HG03457 (cell line): ENCODE results near the gene MDGA2.

Source experiments
- ATAC-seq: cut with Tn5 transposase; IDR thresholded peaks from one replicate; pipeline ENCODE4 v1.9.1; 2021; ENCODE audit warnings: moderate number of reproducible peaks; ENCODE audit not compliant: unreplicated experiment

Gene MDGA2

DNA sequence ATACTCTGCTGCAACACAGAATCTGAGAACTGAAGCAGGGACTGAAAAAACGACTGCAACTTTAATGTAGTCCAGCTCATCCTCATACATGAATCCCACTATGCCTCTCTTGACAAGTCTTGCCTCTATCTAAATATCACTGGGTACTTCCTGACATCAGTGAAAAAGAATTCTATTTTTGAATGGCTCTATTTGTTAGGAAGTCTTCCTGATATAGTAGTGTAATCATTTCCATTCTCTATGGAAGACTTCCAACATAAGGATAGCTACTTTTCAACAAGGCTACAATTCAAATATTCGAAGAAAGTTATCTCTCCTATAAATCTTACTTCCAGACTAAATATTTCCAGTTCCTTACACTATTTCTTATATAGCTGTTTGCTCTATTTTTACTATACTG, 167.5 kb downstream of the MDGA2 start:
- ATAC-seq: no peak

- ATAC-seq: no peak
These were observed 175.0 kb downstream of the MDGA2 start for GRCh38 chr14:47500369-47500768.

- ATAC-seq: no peak
These were observed 184.6 kb downstream of the MDGA2 start for GRCh38 chr14:47490766-47491165.

GRCh38 chr14:47490353-47490752, 185.1 kb downstream of the MDGA2 start:
- ATAC-seq: no peak

GRCh38 chr14:47485421-47485820, 190.0 kb downstream of the MDGA2 start:
- no peak for ATAC-seq

DNA sequence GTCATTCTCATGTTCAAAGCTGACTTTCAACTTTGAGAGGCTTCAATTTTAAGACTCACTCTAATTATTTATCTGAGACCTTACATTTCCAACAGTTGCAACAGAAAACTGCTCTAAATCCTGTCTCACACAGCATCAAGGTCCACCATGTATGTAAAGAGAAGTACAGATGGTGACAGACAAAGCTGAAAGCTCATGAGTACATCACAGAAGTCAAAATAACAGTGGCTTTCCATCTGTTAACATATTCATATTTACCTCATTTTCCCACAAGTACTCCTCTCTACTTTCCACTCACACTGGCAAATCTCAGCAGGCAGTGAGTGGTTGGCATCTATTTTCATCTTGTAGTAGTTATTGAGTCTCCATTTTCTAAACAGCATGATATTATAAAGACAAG, 192.0 kb downstream of the MDGA2 start:
- ATAC-seq: no peak

DNA sequence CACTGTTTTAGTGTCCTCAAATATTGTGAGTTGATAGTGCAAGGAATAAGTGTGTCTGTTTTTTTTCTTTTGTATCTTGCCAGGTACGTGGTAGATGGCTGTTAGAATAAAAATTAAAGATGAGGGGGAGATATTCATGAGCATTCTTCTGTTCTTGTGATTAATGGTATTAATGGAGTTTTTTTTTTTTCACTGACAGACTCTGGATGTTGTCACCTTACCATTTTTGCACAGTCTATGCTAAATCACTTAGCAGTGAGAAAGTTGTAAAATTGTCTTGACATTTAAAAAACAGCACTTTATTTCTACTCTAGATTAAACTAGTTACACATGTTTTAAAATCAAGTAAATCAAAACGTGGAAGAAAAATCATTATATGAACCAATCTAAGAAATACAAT, 204.3 kb downstream of the MDGA2 start:
- ATAC-seq: no peak

GRCh38 chr14:47466916-47467315, 208.5 kb downstream of the MDGA2 start:
- no peak for ATAC-seq

GRCh38 chr14:47454025-47454424, 221.4 kb downstream of the MDGA2 start:
- ATAC-seq: no peak

GRCh38 chr14:47447076-47447475, 228.3 kb downstream of the MDGA2 start:
- ATAC-seq: no peak

GRCh38 chr14:47442211-47442610, 233.2 kb downstream of the MDGA2 start:
- ATAC-seq: no peak

DNA sequence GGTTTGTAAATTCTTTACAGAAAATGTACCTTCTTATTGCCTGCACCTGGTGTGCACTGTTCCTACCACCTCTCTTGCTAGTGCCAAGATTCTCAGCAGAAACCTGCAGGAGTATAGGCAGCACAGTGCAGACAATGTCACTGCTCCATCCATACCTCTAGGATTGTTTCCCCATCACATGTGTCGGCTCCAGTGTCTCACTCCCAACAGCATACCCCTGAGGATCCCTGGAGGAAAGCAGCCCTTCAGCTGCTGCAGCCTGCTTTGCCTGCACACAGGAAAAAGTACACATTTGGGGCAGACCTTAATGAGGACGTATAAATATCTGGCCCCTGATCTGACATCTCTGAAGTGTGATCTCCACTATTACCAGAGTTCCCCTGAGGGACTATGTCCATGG, 235.5 kb downstream of the MDGA2 start:
- no peak for ATAC-seq

DNA sequence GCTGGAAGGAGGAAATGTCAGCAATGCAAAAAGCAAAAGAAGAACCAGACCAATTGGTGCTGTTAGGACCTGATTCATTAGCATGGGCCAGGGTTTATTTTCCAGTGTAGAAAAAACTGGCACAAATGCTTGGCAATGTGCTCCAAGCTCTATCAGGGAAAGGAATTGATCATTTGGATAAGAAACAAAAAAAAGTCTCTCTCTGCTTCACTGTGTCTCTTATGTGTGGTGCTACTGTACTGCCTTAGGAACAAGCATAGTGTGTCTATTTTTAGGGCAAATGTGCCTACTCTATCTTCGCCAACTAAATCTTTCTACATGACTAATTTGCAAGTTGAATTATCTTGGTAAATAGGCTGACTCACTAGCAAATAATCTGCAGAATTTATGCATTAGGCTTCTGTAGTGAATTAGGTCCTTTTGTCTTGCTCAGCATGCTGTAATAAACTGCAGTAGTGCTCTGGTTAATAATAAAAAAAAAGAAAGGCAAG, 236.7 kb downstream of the MDGA2 start:
- no peak for ATAC-seq

DNA sequence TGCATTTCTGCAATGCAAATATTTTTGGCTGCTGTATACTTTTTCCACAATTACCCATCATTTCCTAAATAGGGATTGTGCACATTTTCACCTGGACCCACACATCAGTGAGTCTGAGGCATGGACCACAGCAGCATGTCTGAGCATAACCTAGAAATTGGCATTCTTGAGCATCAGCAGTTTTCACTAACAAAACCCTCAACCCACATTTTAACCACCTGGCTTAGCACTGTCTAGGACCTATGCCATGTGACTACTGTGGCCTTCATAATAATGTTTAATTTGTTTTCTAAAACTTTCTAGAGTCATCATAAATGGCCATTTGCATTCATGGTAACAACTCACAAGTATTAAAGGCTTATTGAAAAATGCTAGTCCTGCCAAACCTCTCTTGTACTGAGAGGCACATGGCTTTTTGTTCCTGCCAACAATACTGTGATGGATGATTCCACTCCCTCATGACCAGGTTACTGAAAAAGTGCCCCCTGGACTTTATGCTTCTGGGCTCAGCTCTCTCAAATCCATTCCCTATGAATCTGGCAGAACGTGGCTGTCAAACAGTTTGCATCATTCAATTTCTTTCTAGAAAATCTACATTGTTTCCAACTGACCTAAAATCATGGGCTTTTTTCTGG, 240.0 kb downstream of the MDGA2 start:
- no peak for ATAC-seq

- ATAC-seq: no peak
These were observed 247.8 kb downstream of the MDGA2 start for GRCh38 chr14:47427629-47428028.

DNA sequence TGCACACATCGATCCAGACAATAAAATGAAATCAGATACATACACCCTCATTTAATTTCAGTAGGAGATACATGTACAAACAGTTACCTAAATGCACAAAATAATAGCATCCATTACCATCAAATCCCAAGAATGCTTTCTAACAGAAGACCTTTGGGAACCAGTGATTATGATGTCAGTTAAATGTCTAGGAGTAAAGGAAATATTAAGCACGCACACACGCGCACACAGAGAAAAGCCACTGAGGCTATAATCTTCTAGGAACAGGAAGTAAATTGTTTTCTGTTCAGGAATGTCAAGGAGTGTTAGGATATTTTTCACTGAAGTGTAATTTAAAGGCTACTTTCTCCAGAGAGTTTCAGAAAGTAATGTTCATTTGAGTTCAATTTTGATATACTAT, 250.1 kb downstream of the MDGA2 start:
- ATAC-seq: no peak

GRCh38 chr14:47422191-47422590, 253.2 kb downstream of the MDGA2 start:
- ATAC-seq: no peak

DNA sequence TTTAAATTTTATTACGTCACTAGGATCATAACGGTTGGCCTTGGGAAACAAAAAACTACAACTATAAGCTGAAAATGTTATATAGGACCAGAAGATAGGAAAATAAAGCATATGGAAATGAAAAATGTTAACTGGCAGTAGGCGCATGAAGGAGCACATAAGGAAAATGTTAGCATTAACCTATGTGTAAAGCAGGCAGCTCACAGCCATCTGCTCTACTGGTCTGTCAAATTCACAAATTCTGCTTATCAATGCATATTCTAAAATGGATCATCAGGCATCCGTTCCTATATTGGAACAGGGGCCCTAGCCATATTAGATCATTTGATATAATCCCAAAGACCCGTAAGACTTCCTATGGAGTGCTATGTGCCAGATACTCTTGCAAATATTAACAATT, 263.9 kb downstream of the MDGA2 start:
- ATAC-seq: no peak

DNA sequence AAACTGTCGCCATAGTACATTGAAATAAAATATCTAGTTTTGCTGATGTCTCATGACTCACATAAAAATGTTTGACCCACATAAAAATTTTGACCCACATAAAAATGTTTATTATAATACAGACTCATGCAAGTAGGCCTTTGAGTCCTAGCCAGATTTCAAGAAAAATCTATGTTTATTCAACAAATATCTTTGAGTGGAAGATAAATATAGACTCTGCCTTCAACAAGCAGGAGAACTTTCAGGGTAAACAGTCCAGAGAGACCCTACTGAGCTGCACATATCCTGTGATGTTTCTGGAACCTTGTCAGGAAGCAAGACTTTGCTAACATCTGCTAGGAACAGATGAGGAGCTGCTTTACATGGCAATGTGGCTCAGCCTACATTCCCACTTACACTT, 283.1 kb downstream of the MDGA2 start:
- no peak for ATAC-seq

- no peak for ATAC-seq
These were observed 284.4 kb downstream of the MDGA2 start for GRCh38 chr14:47390831-47391504.

GRCh38 chr14:47389535-47389934, 285.9 kb downstream of the MDGA2 start:
- ATAC-seq: no peak

- ATAC-seq: no peak
These were observed 309.4 kb downstream of the MDGA2 start for GRCh38 chr14:47366006-47366405.

DNA sequence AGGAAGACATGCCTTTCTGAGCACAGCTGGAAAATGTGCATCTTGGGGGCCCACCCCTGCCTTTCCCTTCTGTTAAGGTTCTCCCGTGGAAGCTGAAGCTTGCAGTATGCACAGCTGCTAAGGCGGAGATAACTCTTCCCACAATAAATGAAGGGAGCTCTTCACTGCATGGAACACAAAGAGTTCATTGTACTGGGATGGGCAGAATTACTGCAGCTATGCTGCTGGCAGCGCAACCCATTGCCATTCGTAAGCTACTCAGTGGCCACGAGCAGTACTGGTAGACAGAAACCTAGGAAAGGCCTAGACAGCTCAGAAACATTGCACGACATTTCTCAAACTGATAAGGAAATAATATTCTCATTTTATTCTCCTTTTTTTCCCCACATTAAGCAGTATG, 310.2 kb downstream of the MDGA2 start:
- no peak for ATAC-seq
